Epithelial cell of alveolus of lung (primary cell): ENCODE measurements around the gene HPGD. TPM values are rescaled to one million over a fixed set of nuclear protein-coding genes. Genes with fewer than 3 reads are reported as not detected.

Source experiments
- total RNA-seq: library from RNA; depleted of rRNA; stranded (reverse); fragments of >200 nt; gene quantifications from 2 replicates; pipeline ENCODE4 v1.2.1, GENCODE V29; 2015

HPGD gene
- total RNA-seq = 0.78 and 0.80 TPM in 2 replicates

DNA sequence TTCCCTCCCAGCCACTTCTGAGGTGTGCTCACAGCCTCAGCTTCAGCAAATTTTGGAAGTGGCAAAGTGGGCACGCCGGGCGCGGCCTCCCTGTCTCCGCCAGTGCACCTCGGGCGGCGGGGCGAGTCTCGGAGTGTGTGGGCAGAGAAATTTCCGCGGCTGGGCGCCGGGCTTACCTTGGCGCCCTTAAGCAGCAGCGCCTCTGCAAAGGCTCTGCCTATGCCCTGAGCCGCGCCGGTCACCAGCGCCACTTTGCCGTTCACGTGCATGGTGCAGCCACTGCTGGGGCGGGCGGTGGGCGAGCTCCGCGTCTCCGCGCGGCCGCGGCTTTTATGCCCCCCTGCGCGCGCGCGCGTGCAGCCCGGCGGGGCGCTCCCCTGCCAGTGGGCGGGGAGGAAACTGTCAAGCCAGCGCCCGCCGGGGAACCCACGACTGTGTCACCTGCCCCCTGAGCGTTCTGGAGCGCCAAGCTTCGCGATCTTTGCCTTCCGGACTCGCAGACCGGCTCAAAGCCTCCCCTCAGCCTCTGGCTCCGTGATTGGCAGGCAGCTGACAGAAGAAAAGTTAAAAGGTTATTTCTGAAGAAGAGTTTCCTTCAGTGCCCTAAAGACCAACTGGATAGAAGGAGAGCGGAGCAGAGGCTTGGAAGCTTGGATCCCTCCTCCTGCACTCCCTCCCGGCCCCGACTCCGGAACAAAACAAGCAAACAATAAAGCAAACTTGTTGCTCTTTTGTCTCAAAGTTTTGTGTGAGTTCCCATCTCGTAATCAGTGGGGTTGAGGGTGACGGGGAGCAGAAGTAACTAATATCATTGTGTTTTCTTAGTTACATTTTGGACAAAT is at the start of gene HPGD:
Gene HPGD, minus strand, starts transcription at position 306 of the 842 bp plus-strand sequence. Its CDS starts 37 bp downstream, at position 269.

Other genes starting within 250 kb of the HPGD start
- gene FBXO8, start 238.8 kb downstream of the HPGD start, total RNA-seq = 21.4 and 24.2 TPM in 2 replicates
- gene CEP44, start 238.6 kb downstream of the HPGD start, total RNA-seq = 10.7 and 19.5 TPM in 2 replicates